Activated B cell treated with CpG ODN at 0.5 μM for 24 hours (primary cell): ENCODE measurements around the gene GP5. TPM values are rescaled to one million over a fixed set of nuclear protein-coding genes. Genes with fewer than 3 reads are reported as not detected.

Source experiments
- ATAC-seq: fragments of 200-7000 bp; cut with Tn5 transposase; one replicate; pipeline ENCODE4 v1.10.0; 2021; ENCODE audit warnings: low read depth, mild to moderate bottlenecking, moderate library complexity
- CTCF ChIA-PET: fragments of 350-600 bp; sonication (Branson Sonifier 250); formaldehyde crosslinking; loops from one replicate; lab custom pipeline; 2021; ENCODE audit warnings: antibody characterized with exemption; lab: Charles Lee
- POLR2A ChIA-PET: fragments of 350-600 bp; sonication (Branson Sonifier 250); formaldehyde crosslinking; loops from one replicate; lab custom pipeline; 2021; ENCODE audit warnings: antibody characterized with exemption; lab: Charles Lee
- DNase-seq: peaks from one replicate; pipeline ENCODE4 v3.0.0; 2022
- H3K27ac Mint-ChIP-seq: one replicate; pipeline ENCODE4 v1.8.0; 2020; ENCODE audit warnings: mixed read lengths
- H3K27me3 Mint-ChIP-seq: one replicate; pipeline ENCODE4 v1.8.0; 2021; ENCODE audit warnings: mixed read lengths
- H3K36me3 Mint-ChIP-seq: one replicate; pipeline ENCODE4 v1.8.0; 2021; ENCODE audit warnings: low read depth, mixed read lengths
- H3K4me1 Mint-ChIP-seq: one replicate; pipeline ENCODE4 v1.8.0; 2021; ENCODE audit warnings: mixed read lengths
- H3K4me3 Mint-ChIP-seq: one replicate; pipeline ENCODE4 v1.8.0; 2020; ENCODE audit warnings: mild to moderate bottlenecking, mixed read lengths
- H3K9me3 Mint-ChIP-seq: one replicate; pipeline ENCODE4 v1.8.0; 2020; ENCODE audit warnings: mixed read lengths
- CTCF ChIP-seq: fragments of 200-600 bp; IDR thresholded peaks from one replicate; pipeline ENCODE4 v1.8.0; 2022; ENCODE audit warnings: antibody characterized with exemption, mild to moderate bottlenecking
- intact Hi-C: fragments of 100-400 bp; cut with micrococcal nuclease; formaldehyde crosslinking; loops from one replicate; pipeline ENCODE4 v1.15.1; 2024
- total RNA-seq: library from RNA; stranded (reverse); gene quantifications from 2 replicates; pipeline ENCODE4 v1.2.3, GENCODE V29; 2022

GP5 gene
- total RNA-seq, 1 donor from 2014 or later: 0.18 TPM

GRCh38 chr3:194425399-194425798 is 26.3 kb upstream of the GP5 start:
- Mint-ChIP-seq H3K27me3 (no peaks in the 10 kb centered on the region), H3K4me1 (no peaks in the 10 kb centered on the region), H3K4me3 (no peak overlapping the region), H3K27ac (no peak overlapping the region), H3K9me3 (no peaks in the 10 kb centered on the region), H3K36me3 (peaks cover 70% of the 10 kb centered on the region)
- CTCF ChIA-PET: no interaction called here
- no peak for ATAC-seq
- intact Hi-C loops: loop anchor here (5.0 kb wide), 1 partner anchor 42 kb away; no protein-coding TSS in a partner anchor
- DNase-seq: no peak
- no peak for TF ChIP-seq CTCF
- POLR2A ChIA-PET: no interaction called here

- TF ChIP-seq CTCF: no peak
- Mint-ChIP-seq H3K36me3 (peaks cover 69% of the 10 kb centered on the region), H3K9me3 (no peaks in the 10 kb centered on the region), H3K27me3 (no peaks in the 10 kb centered on the region), H3K4me3 (no peak overlapping the region), H3K27ac (no peak overlapping the region), H3K4me1 (no peaks in the 10 kb centered on the region)
- no peak for ATAC-seq
- CTCF ChIA-PET: no interaction called here
- POLR2A ChIA-PET: no interaction called here
- intact Hi-C loops: loop anchor here (5.0 kb wide), 1 partner anchor 42 kb away; no protein-coding TSS in a partner anchor
- DNase-seq: no peak
Measured at GRCh38 chr3:194424953-194425352, 25.9 kb upstream of the GP5 start.

- H3K27me3 Mint-ChIP-seq: no peaks in the 10 kb centered on the region
- POLR2A ChIA-PET: no interaction called here
- ATAC-seq (no peak), DNase-seq (no peak)
- H3K36me3 Mint-ChIP-seq: peaks cover 64% of the 10 kb centered on the region
- no peaks in the 10 kb centered on the region for H3K4me1 Mint-ChIP-seq
- CTCF ChIA-PET: no interaction called here
- no peaks in the 10 kb centered on the region for H3K9me3 Mint-ChIP-seq
- intact Hi-C loops: no loop called here
- H3K4me3 Mint-ChIP-seq: no peak overlapping the region
- no peak overlapping the region for H3K27ac Mint-ChIP-seq
- no peak for TF ChIP-seq CTCF
Measured at GRCh38 chr3:194424373-194424772, 25.3 kb upstream of the GP5 start.

- Mint-ChIP-seq H3K36me3 (peaks cover 63% of the 10 kb centered on the region), H3K4me3 (no peak overlapping the region), H3K27me3 (no peaks in the 10 kb centered on the region), H3K9me3 (no peaks in the 10 kb centered on the region), H3K27ac (no peak overlapping the region), H3K4me1 (no peaks in the 10 kb centered on the region)
- no peak for ATAC-seq
- no peak for TF ChIP-seq CTCF
- intact Hi-C loops: no loop called here
- no peak for DNase-seq
- ChIA-PET POLR2A (no interaction called here), CTCF (no interaction called here)
Measured at GRCh38 chr3:194423317-194423716, 24.3 kb upstream of the GP5 start.

- ATAC-seq (no peak), DNase-seq (no peak)
- Mint-ChIP-seq H3K27me3 (no peaks in the 10 kb centered on the region), H3K9me3 (no peaks in the 10 kb centered on the region), H3K4me1 (no peaks in the 10 kb centered on the region), H3K27ac (no peak overlapping the region), H3K36me3 (peaks cover 57% of the 10 kb centered on the region), H3K4me3 (no peak overlapping the region)
- ChIA-PET POLR2A (no interaction called here), CTCF (no interaction called here)
- intact Hi-C loops: no loop called here
- no peak for TF ChIP-seq CTCF
Measured at GRCh38 chr3:194422188-194422587, 23.1 kb upstream of the GP5 start.
